ENCODE data around the gene SECISBP2L.

SECISBP2L gene

GRCh38 chr15:49064281-49064653 is 18.0 kb upstream of the SECISBP2L start:
- peaks cover 2% of the 10 kb centered on the region for H3K27me3 Mint-ChIP-seq
- no peak overlapping the region for H3K27ac Mint-ChIP-seq
- H3K36me3 Mint-ChIP-seq: no peaks in the 10 kb centered on the region
- no peaks in the 10 kb centered on the region for H3K9me3 Mint-ChIP-seq (ENCODE audit: low read depth)
- H3K4me1 Mint-ChIP-seq (ENCODE audit: low read depth): peaks cover 11% of the 10 kb centered on the region
- H3K4me3 Mint-ChIP-seq: no peak overlapping the region

DNA sequence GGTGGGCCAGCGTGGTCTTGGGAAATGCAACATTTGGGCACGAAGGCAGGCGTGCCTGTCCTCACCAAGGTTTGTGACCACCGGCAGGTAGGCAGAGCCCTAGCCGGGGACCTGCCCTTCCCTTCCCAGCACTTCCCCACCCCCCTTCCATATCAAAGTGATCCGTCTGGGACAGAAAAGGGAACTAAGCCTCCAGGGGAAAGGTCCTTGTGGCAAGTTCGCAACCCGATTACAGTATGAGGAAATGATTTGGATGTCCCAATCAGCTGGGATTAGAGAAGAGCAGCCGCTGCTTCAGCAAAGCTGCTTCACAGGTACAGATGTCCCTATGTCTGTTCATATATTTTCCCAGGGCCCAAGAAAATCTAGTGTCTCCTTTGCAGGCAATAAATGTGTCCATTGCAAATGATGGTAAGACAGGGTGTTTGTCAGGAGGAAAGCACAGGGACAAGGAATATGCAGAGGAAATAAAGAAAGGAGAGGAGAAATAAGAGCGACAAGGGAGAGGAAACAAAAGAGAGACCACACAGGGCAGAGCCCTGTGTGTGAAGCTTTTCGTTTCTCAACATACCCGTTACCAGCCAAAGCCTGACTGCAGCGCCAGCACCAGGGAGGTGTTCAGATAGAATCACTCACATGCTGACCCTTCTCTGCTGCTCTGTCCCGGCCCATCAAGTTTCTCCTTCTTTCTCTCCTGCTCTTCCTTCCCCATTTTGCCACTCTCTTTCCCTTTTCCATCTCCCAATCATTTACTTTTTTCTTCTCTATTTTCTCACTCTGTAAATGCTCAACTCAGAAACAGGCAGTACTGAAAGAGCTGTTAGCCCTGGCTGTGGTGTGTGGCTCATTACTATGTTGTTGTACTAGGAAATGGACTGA is 17.4 kb upstream of the SECISBP2L start:
- H3K27ac Mint-ChIP-seq: no peak overlapping the region
- H3K27me3 Mint-ChIP-seq: peaks cover 2% of the 10 kb centered on the region
- no peak overlapping the region for H3K4me3 Mint-ChIP-seq
- peaks cover 11% of the 10 kb centered on the region for H3K4me1 Mint-ChIP-seq (ENCODE audit: low read depth)
- no peaks in the 10 kb centered on the region for H3K9me3 Mint-ChIP-seq (ENCODE audit: low read depth)
- no peaks in the 10 kb centered on the region for H3K36me3 Mint-ChIP-seq

- Mint-ChIP-seq H3K4me1 (ENCODE audit: low read depth) (peaks cover 11% of the 10 kb centered on the region), H3K9me3 (ENCODE audit: low read depth) (no peaks in the 10 kb centered on the region), H3K4me3 (no peak overlapping the region), H3K36me3 (no peaks in the 10 kb centered on the region), H3K27ac (no peak overlapping the region), H3K27me3 (no peaks in the 10 kb centered on the region)
These were observed 16.7 kb upstream of the SECISBP2L start for GRCh38 chr15:49062900-49063299.

DNA sequence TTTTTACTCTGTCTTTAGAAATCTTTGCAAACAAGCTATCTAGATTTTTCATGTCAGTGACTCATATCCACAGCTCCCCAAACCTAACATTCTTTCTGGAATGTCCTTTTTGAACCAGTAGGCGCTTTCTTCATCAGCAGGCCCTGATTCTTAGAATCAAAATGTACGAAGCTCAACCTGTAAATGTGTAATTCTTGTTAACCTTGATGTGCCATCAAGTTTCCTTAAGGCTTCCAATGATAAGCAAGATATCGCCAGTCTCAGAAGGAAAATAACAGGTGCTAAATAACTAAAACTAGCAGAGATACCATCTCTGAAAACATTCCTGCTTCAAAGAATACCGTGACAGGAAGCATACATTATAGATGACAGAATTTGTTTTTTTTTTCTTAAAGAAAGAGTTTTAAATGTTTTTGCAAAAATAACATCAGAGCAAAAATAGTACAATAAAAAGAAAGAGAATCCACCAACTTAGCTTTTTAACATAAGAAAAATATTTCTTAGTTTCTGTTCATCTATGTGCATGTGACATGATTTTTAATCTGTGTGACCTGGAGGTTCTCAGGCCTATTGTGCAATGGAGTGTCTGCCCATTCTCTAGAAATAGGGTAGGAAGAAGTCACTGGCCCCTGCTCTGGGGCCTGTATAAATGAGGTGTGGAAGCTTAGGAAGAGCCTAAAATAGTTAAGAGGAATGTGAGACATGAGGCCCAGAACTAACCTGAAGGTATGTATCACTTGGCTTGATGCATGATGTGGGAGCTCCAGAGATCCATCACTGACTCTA is 14.7 kb upstream of the SECISBP2L start:
- H3K27ac Mint-ChIP-seq: peak overlapping the region; percentile 47
- peak overlapping the region; percentile 37 for H3K4me3 Mint-ChIP-seq
- peaks cover 11% of the 10 kb centered on the region for H3K4me1 Mint-ChIP-seq (ENCODE audit: low read depth)
- no peaks in the 10 kb centered on the region for H3K9me3 Mint-ChIP-seq (ENCODE audit: low read depth)
- H3K27me3 Mint-ChIP-seq: no peaks in the 10 kb centered on the region
- H3K36me3 Mint-ChIP-seq: no peaks in the 10 kb centered on the region

- Mint-ChIP-seq H3K9me3 (ENCODE audit: low read depth) (no peaks in the 10 kb centered on the region), H3K36me3 (no peaks in the 10 kb centered on the region), H3K27ac (no peak overlapping the region), H3K27me3 (no peaks in the 10 kb centered on the region), H3K4me1 (ENCODE audit: low read depth) (peaks cover 11% of the 10 kb centered on the region), H3K4me3 (no peak overlapping the region)
These were observed 13.2 kb upstream of the SECISBP2L start for GRCh38 chr15:49059491-49059890.

GRCh38 chr15:49058559-49058958 is 12.3 kb upstream of the SECISBP2L start:
- no peak overlapping the region for H3K27ac Mint-ChIP-seq
- no peaks in the 10 kb centered on the region for H3K36me3 Mint-ChIP-seq
- H3K4me1 Mint-ChIP-seq (ENCODE audit: low read depth): peaks cover 11% of the 10 kb centered on the region
- H3K4me3 Mint-ChIP-seq: no peak overlapping the region
- H3K9me3 Mint-ChIP-seq (ENCODE audit: low read depth): no peaks in the 10 kb centered on the region
- H3K27me3 Mint-ChIP-seq: no peaks in the 10 kb centered on the region

DNA sequence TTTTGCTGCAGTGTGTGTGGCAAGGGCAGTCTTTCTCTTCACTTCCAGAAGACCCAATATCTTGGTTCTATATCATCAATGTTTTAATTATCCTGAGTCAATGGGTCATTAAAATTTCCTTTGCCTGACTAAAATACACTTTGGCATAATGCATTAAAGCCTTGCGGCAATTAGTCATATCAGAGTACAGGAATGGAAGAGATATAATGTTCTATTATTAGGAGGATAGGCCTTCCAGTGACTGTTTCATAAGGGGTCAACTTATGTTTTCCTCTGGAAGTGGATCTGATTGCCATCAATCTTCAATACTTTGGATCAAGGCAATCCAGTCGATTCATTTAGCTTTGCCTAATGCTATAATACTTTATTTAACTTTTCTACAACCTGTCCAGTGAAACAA is 9.4 kb upstream of the SECISBP2L start:
- Mint-ChIP-seq H3K36me3 (no peaks in the 10 kb centered on the region), H3K9me3 (ENCODE audit: low read depth) (no peaks in the 10 kb centered on the region), H3K4me3 (no peak overlapping the region), H3K27me3 (no peaks in the 10 kb centered on the region), H3K27ac (no peak overlapping the region), H3K4me1 (ENCODE audit: low read depth) (peaks cover 3% of the 10 kb centered on the region)

DNA sequence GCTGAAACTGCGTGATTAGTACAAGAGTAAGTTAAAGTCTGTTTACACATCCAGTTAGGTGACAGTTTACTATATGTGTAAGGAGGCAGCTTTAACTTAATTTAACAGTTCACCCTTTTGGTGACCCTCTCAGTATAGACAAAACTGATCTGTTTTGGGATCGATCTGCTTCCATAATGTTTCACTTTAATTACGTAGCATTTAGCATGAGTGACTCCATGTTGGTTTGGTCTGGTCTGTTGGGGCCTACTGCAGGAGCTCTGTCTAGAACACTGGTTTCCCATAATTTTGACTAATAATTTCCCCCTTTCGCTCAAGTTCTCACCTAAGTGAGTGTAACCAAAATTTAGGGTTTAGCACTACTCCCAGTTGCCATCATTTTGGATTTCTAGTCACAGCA is 6.4 kb upstream of the SECISBP2L start:
- H3K4me3 Mint-ChIP-seq: no peak overlapping the region
- H3K4me1 Mint-ChIP-seq (ENCODE audit: low read depth): no peaks in the 10 kb centered on the region
- H3K9me3 Mint-ChIP-seq (ENCODE audit: low read depth): no peaks in the 10 kb centered on the region
- no peak overlapping the region for H3K27ac Mint-ChIP-seq
- no peaks in the 10 kb centered on the region for H3K27me3 Mint-ChIP-seq
- no peaks in the 10 kb centered on the region for H3K36me3 Mint-ChIP-seq

DNA sequence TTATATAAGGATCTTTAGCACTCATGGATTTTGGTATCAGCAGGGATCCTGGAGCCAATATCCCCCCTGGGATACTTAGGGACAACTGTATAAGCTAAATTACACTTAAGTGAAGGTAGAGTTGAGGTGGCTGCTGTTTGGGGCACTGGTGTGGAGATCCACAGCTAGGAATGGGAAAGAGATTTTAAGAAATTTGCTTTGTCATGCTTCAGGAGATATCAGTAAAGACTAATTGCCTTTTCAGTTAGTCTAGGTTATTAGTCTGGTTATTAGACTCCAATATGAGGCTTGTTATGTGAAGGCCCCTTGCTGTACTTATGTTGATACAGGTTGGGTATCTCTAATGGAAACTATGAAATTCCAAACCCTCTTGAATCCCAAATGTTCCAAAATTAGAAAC is 1.2 kb upstream of the SECISBP2L start:
- H3K36me3 Mint-ChIP-seq: no peaks in the 10 kb centered on the region
- peak overlapping the region; percentile 73 for H3K27ac Mint-ChIP-seq
- H3K27me3 Mint-ChIP-seq: no peaks in the 10 kb centered on the region
- H3K4me3 Mint-ChIP-seq: peak overlapping the region; percentile 94
- no peaks in the 10 kb centered on the region for H3K9me3 Mint-ChIP-seq (ENCODE audit: low read depth)
- H3K4me1 Mint-ChIP-seq (ENCODE audit: low read depth): peaks cover 20% of the 10 kb centered on the region

GRCh38 chr15:49045751-49046219 is 461 bp downstream of the SECISBP2L start:
- H3K36me3 Mint-ChIP-seq: peaks cover 4% of the 10 kb centered on the region
- no peaks in the 10 kb centered on the region for H3K27me3 Mint-ChIP-seq
- H3K9me3 Mint-ChIP-seq (ENCODE audit: low read depth): no peaks in the 10 kb centered on the region
- H3K27ac Mint-ChIP-seq: peak overlapping the region; percentile 86
- peak overlapping the region; percentile 94 for H3K4me3 Mint-ChIP-seq
- peaks cover 32% of the 10 kb centered on the region for H3K4me1 Mint-ChIP-seq (ENCODE audit: low read depth)

DNA sequence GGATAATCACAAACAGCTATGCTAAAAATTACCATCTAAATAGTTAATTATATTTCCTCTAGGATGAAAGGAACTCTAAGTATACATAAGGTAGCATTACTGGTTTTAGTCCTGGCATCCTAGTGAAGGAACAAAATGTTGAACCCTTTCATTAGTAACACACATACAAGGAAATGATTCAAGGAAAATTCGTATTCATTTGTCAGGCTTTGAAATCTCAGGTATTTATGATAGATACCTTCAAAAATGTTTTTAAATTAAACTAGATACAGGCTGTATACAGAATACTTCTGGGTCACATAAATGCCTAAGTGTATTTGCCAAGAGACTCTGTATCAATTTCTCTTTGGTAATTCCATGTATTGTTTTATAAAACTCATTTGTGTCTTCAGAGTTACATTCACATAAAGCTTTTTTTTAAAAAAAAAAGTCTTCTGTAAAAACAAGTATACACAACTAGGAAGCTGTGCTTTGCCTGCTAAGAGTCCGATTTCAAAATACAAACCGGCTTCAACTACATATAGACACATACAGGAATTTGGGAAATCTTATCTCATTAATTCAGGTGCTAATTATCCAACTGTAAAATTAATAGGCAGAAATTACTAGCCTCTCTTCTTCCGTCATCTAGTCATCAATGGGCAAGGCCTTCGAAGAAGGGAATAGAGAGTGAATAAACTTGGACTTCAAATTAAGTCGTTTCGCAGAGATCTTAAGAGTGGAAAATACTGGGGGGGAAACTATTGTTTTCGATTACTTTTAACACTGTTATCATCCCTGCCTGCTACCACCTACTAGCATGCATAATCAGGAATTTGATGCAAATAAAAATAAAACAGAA is 1.3 kb downstream of the SECISBP2L start:
- H3K36me3 Mint-ChIP-seq: peaks cover 6% of the 10 kb centered on the region
- peak overlapping the region; percentile 94 for H3K4me3 Mint-ChIP-seq
- peaks cover 36% of the 10 kb centered on the region for H3K4me1 Mint-ChIP-seq (ENCODE audit: low read depth)
- H3K9me3 Mint-ChIP-seq (ENCODE audit: low read depth): no peaks in the 10 kb centered on the region
- peak overlapping the region; percentile 86 for H3K27ac Mint-ChIP-seq
- no peaks in the 10 kb centered on the region for H3K27me3 Mint-ChIP-seq

- no peaks in the 10 kb centered on the region for H3K27me3 Mint-ChIP-seq
- peaks cover 8% of the 10 kb centered on the region for H3K36me3 Mint-ChIP-seq
- no peak overlapping the region for H3K27ac Mint-ChIP-seq
- H3K4me3 Mint-ChIP-seq: peak overlapping the region; percentile 94
- H3K9me3 Mint-ChIP-seq (ENCODE audit: low read depth): no peaks in the 10 kb centered on the region
- peaks cover 42% of the 10 kb centered on the region for H3K4me1 Mint-ChIP-seq (ENCODE audit: low read depth)
These were observed 2.2 kb downstream of the SECISBP2L start for GRCh38 chr15:49044002-49044401.

DNA sequence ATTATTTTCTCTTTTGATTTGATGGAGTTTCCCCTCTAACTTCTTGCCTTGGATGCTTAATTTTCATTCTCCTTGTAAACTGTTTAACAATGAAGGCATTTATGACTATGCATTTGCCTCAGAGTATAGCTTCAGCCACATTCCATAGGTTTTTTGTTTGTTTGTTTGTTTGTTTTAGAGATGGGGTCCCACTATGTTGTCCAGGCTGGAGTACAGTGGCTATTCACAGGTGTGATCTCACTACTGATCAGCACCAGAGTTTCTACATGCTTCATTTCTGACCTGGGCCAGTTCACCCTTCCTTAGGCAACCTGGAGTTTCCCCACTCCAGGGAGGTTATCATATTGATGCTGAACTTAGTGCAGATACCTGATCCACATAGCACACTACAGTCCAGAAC is 4.1 kb downstream of the SECISBP2L start:
- H3K36me3 Mint-ChIP-seq: peaks cover 8% of the 10 kb centered on the region

GRCh38 chr15:49041426-49041825 is 4.8 kb downstream of the SECISBP2L start:
- peaks cover 8% of the 10 kb centered on the region for H3K36me3 Mint-ChIP-seq
- H3K27me3 Mint-ChIP-seq: no peaks in the 10 kb centered on the region
- no peaks in the 10 kb centered on the region for H3K9me3 Mint-ChIP-seq (ENCODE audit: low read depth)
- H3K4me1 Mint-ChIP-seq (ENCODE audit: low read depth): peaks cover 58% of the 10 kb centered on the region
- H3K27ac Mint-ChIP-seq: no peak overlapping the region
- H3K4me3 Mint-ChIP-seq: peak overlapping the region; percentile 12

More for the DNA sequence above, 4.1 kb downstream of the SECISBP2L start:
- Mint-ChIP-seq H3K4me3 (peak overlapping the region; percentile 8), H3K4me1 (ENCODE audit: low read depth) (peaks cover 55% of the 10 kb centered on the region), H3K9me3 (ENCODE audit: low read depth) (no peaks in the 10 kb centered on the region), H3K27me3 (no peaks in the 10 kb centered on the region), H3K27ac (no peak overlapping the region)
